Neuronal stem cell (in vitro differentiated cells): ENCODE measurements around the gene ULK4.

ENCODE experiments used
- DNase-seq: peaks from one replicate; pipeline ENCODE4 v3.0.0-alpha.2; 2013; ENCODE audit warnings: low spot score
- H2AFZ ChIP-seq: one replicate; pipeline ENCODE4 v1.6.1; 2013; ENCODE audit warnings: mild to moderate bottlenecking, low read length, inconsistent platforms
- H2AK5ac ChIP-seq: 2 replicates; pipeline ENCODE4 v1.6.1; 2013; ENCODE audit warnings: low read depth, mild to moderate bottlenecking, inconsistent platforms, low read length, moderate library complexity, mixed read lengths
- H2BK120ac ChIP-seq: 2 replicates; pipeline ENCODE4 v1.6.1; 2013; ENCODE audit warnings: low read depth, mild to moderate bottlenecking, inconsistent platforms, low read length, moderate library complexity, mixed read lengths
- H2BK12ac ChIP-seq: one replicate; pipeline ENCODE4 v1.6.1; 2013; ENCODE audit warnings: low read length, inconsistent platforms
- H2BK15ac ChIP-seq: 2 replicates; pipeline ENCODE4 v1.6.1; 2013; ENCODE audit warnings: mild to moderate bottlenecking, low read length, inconsistent platforms, mixed read lengths
- H2BK5ac ChIP-seq: one replicate; pipeline ENCODE4 v1.6.1; 2013; ENCODE audit warnings: inconsistent platforms, mild to moderate bottlenecking, low read length, moderate library complexity
- H3K14ac ChIP-seq: one replicate; pipeline ENCODE4 v1.6.1; 2013; ENCODE audit warnings: low read length, inconsistent platforms
- H3K18ac ChIP-seq: 2 replicates; pipeline ENCODE4 v1.6.1; 2013; ENCODE audit warnings: low read length, inconsistent platforms
- H3K23ac ChIP-seq: 2 replicates; pipeline ENCODE4 v1.6.1; 2013; ENCODE audit warnings: low read depth, mild to moderate bottlenecking, mixed read lengths, low read length, inconsistent platforms; ENCODE audit not compliant: poor library complexity
- H3K27ac ChIP-seq: replicated peaks from 3 replicates; pipeline ENCODE4 v1.5.1; 2013; ENCODE audit warnings: low read length, inconsistent platforms
- H3K27me3 ChIP-seq, 3 experiments: 2 replicates each; pipeline ENCODE4 v1.6.1; 2013; ENCODE audit warnings: low read length in 3 of 3, mild to moderate bottlenecking in 2 of 3, inconsistent platforms in 1 of 3, low read depth in 1 of 3, mixed read lengths in 1 of 3, moderate library complexity in 1 of 3; ENCODE audit not compliant: control insufficient read depth in 3 of 3, insufficient read depth in 3 of 3
- H3K36me3 ChIP-seq, 2 donors: replicated peaks in 1 of 2; 2 replicates each; pipeline ENCODE4 v1.6.1; 2013; ENCODE audit warnings: low read length in 2 of 2; ENCODE audit not compliant: control insufficient read depth in 2 of 2, insufficient read depth in 2 of 2
- H3K4ac ChIP-seq: 2 replicates; pipeline ENCODE4 v1.6.1; 2013; ENCODE audit warnings: inconsistent platforms, mild to moderate bottlenecking, low read length, moderate library complexity
- H3K4me1 ChIP-seq, 2 donors: 1 replicate in 1 of 2; 2 replicates in 1 of 2; pipeline ENCODE4 v1.6.1; 2013; ENCODE audit warnings: low read length in 2 of 2, low read depth in 1 of 2; ENCODE audit not compliant: control insufficient read depth in 2 of 2, insufficient read depth in 1 of 2
- H3K4me2 ChIP-seq: one replicate; pipeline ENCODE4 v1.6.1; 2013; ENCODE audit warnings: mild to moderate bottlenecking, low read length, inconsistent platforms; ENCODE audit not compliant: insufficient read depth, poor library complexity, severe bottlenecking
- H3K4me3 ChIP-seq, 2 donors: 2 replicates each; pipeline ENCODE4 v1.5.1; 2013; ENCODE audit warnings: low read length in 2 of 2, mild to moderate bottlenecking in 2 of 2, inconsistent platforms in 1 of 2, moderate library complexity in 1 of 2
- H3K79me1 ChIP-seq: one replicate; pipeline ENCODE4 v1.6.1; 2013; ENCODE audit warnings: low read depth, mild to moderate bottlenecking, inconsistent platforms, low read length, moderate library complexity
- H3K9ac ChIP-seq: one replicate; pipeline ENCODE4 v1.6.1; 2013; ENCODE audit warnings: mild to moderate bottlenecking, low read depth, low read length, inconsistent platforms; ENCODE audit not compliant: poor library complexity
- H3K9me3 ChIP-seq, 2 donors: replicated peaks in 1 of 2; 2 replicates each; pipeline versions ENCODE3 to v1.6.1; 2013; ENCODE audit warnings: low read length in 2 of 2, mild to moderate bottlenecking in 2 of 2, inconsistent platforms in 1 of 2, low read depth in 1 of 2, mixed read lengths in 1 of 2, moderate library complexity in 1 of 2; ENCODE audit not compliant: control insufficient read depth in 2 of 2, insufficient read depth in 1 of 2
- H4K8ac ChIP-seq: one replicate; pipeline ENCODE4 v1.6.1; 2013; ENCODE audit warnings: low read depth, mild to moderate bottlenecking, inconsistent platforms, low read length, moderate library complexity
- H4K91ac ChIP-seq: one replicate; pipeline ENCODE4 v1.6.1; 2013; ENCODE audit warnings: low read length, low read depth, mild to moderate bottlenecking, inconsistent platforms; ENCODE audit not compliant: poor library complexity
- WGBS, 2 donors: extraction: QIAGEN DNeasy Blood & Tissue Kit; methylation state at CpG; one replicate each; pipeline ENCODE4 v1.1.7; 2013; ENCODE audit warnings: missing lambda C conversion rate in 2 of 2, mixed read lengths in 1 of 2; ENCODE audit not compliant: insufficient read length in 2 of 2, insufficient replicate concordance in 1 of 2; ENCODE audit errors: extremely low coverage in 2 of 2; 5-methylcytosine and 5-hydroxymethylcytosine counted together

ULK4 gene

GRCh38 chr3:41485484-41485883 lies 476.4 kb downstream of the ULK4 start:
- DNase-seq = no peak
- Histone ChIP-seq H4K8ac (no peak overlapping the region), H3K4me1 (peaks cover 0 to 4% of the 10 kb centered on the region in 2 donors), H3K4ac (no peak overlapping the region), H2BK15ac (no peak overlapping the region), H2AFZ (no peak overlapping the region), H3K79me1 (no peaks in the 10 kb centered on the region), H3K4me3 (no peak overlapping the region), H2AK5ac (no peak overlapping the region), H3K9me3 (peaks cover 0 to 2% of the 10 kb centered on the region in 2 donors), H2BK12ac (no peak overlapping the region), H2BK120ac (no peak overlapping the region), H3K9ac (no peak overlapping the region), H3K14ac (no peak overlapping the region), H3K36me3 (no peaks in the 10 kb centered on the region), H3K27ac (no peak overlapping the region), H4K91ac (no peak overlapping the region), H3K4me2 (no peak overlapping the region), H2BK5ac (no peak overlapping the region), H3K27me3 (no peaks in the 10 kb centered on the region), H3K23ac (no peak overlapping the region), H3K18ac (no peak overlapping the region)
- no CpG with 5 or more reads among the region's 4 CpGs for WGBS, 2 donors

GRCh38 chr3:41482134-41482533 lies 479.8 kb downstream of the ULK4 start:
- no peaks in the 10 kb centered on the region for H3K79me1 ChIP-seq
- H2BK12ac ChIP-seq = no peak overlapping the region
- H3K14ac ChIP-seq = no peak overlapping the region
- H4K8ac ChIP-seq = no peak overlapping the region
- no peak overlapping the region for H2BK5ac ChIP-seq
- no peak overlapping the region for H4K91ac ChIP-seq
- H3K4ac ChIP-seq = no peak overlapping the region
- peaks cover 0 to 2% of the 10 kb centered on the region in 2 donors for H3K4me1 ChIP-seq
- WGBS, 2 donors = no CpG with 5 or more reads among the region's 2 CpGs
- H2BK15ac ChIP-seq = no peak overlapping the region
- no peak overlapping the region for H3K4me2 ChIP-seq
- H2AFZ ChIP-seq = no peak overlapping the region
- no peaks in the 10 kb centered on the region for H3K27me3 ChIP-seq
- H3K36me3 ChIP-seq = no peaks in the 10 kb centered on the region
- peaks cover 0 to 2% of the 10 kb centered on the region in 2 donors for H3K9me3 ChIP-seq
- no peak overlapping the region for H2BK120ac ChIP-seq
- DNase-seq = no peak
- no peak overlapping the region for H3K27ac ChIP-seq
- H2AK5ac ChIP-seq = no peak overlapping the region
- H3K18ac ChIP-seq = peak overlapping the region; percentile 45
- H3K23ac ChIP-seq = no peak overlapping the region
- no peak overlapping the region for H3K4me3 ChIP-seq
- H3K9ac ChIP-seq = no peak overlapping the region

- Histone ChIP-seq H3K18ac (no peak overlapping the region), H3K4me2 (no peak overlapping the region), H4K91ac (no peak overlapping the region), H3K27me3 (no peaks in the 10 kb centered on the region), H3K4ac (no peak overlapping the region), H2BK120ac (no peak overlapping the region), H2AK5ac (no peak overlapping the region), H3K79me1 (no peaks in the 10 kb centered on the region), H2BK5ac (no peak overlapping the region), H3K9me3 (no peaks in the 10 kb centered on the region), H3K23ac (no peak overlapping the region), H4K8ac (no peak overlapping the region), H3K36me3 (no peaks in the 10 kb centered on the region), H2BK15ac (no peak overlapping the region), H3K4me3 (no peak overlapping the region), H3K27ac (no peak overlapping the region), H3K14ac (no peak overlapping the region), H3K9ac (no peak overlapping the region), H2AFZ (no peak overlapping the region), H2BK12ac (no peak overlapping the region), H3K4me1 (peaks cover 0 to 2% of the 10 kb centered on the region in 2 donors)
- no CpG with 5 or more reads among the region's 1 CpG for WGBS, 2 donors
- no peak for DNase-seq
These were observed 483.6 kb downstream of the ULK4 start for GRCh38 chr3:41478278-41478677.

GRCh38 chr3:41477399-41478014 lies 484.4 kb downstream of the ULK4 start:
- Histone ChIP-seq H3K18ac (no peak overlapping the region), H2AK5ac (no peak overlapping the region), H3K4me2 (no peak overlapping the region), H3K36me3 (no peaks in the 10 kb centered on the region), H2BK12ac (no peak overlapping the region), H2AFZ (no peak overlapping the region), H3K79me1 (no peaks in the 10 kb centered on the region), H2BK5ac (no peak overlapping the region), H3K14ac (no peak overlapping the region), H3K27me3 (no peaks in the 10 kb centered on the region), H3K9me3 (peaks cover 0 to 3% of the 10 kb centered on the region in 2 donors), H3K9ac (no peak overlapping the region), H3K4me1 (peaks cover 0 to 2% of the 10 kb centered on the region in 2 donors), H3K4me3 (no peak overlapping the region), H4K8ac (no peak overlapping the region), H3K23ac (no peak overlapping the region), H3K27ac (no peak overlapping the region), H2BK120ac (no peak overlapping the region), H4K91ac (no peak overlapping the region), H3K4ac (no peak overlapping the region), H2BK15ac (no peak overlapping the region)
- no peak for DNase-seq
- WGBS, 2 donors = no CpG with 5 or more reads among the region's 2 CpGs
